ENCODE measurements around the gene PTBP1.

DNA sequence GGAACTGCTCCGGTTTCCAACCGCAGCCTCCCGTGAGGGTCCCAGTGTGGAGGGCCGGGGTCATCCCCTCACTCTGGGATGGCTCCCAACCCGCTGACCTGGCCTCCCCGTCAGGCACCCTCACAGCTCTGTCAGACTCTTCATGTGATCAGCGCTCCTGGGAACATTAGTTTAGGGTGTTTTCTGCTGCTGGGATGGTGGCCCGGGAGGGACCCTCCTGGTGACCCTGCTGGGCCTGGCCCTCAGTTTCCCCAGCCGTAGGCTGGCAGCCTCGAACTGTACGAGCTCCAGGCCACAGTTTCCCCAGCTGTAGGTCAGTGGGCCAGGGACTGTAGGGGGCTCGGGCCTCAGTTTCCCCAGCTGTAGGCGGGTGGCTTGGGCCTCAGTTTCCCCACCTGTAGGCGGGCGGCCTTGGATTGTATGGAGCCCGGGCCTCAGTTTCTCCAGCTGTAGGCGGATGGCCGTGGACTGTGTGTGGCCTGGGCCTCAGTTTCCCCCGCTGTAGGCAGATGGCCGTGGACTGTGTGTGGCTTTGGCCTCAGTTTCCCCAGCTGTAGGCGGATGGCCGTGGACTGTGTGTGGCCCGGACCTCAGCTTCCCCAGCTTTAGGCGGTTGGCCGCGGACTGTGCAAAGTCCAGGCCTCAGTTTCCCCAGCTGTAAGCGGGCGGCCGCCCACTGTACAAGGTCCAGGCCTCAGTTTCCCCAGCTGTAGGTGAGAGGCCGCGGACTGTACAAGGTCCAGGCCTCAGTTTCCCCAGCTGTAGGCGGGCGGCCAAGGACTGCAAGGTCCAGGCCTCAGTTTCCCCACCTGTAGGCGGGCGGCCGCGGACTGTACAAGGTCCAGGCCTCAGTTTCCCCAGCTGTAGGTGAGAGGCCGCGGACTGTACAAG is 1.3 kb upstream of the PTBP1 start:
- TF ChIP-seq ZNF274 (IDR thresholded peaks at IDR 0.05; ENCODE audit: low read depth, low read length) (no peak), YY1 (IDR thresholded peaks at IDR 0.05; ENCODE audit: insufficient read depth, insufficient read length) (no peak)
